Neuronal stem cell (in vitro differentiated cells): ENCODE results near the gene ARHGAP33.

Experiments
- DNase-seq: peaks from one replicate; pipeline ENCODE4 v3.0.0-alpha.2; 2013; ENCODE audit warnings: low spot score
- H2AFZ ChIP-seq: one replicate; pipeline ENCODE4 v1.6.1; 2013; ENCODE audit warnings: mild to moderate bottlenecking, low read length, inconsistent platforms
- H2AK5ac ChIP-seq: 2 replicates; pipeline ENCODE4 v1.6.1; 2013; ENCODE audit warnings: low read depth, mild to moderate bottlenecking, inconsistent platforms, low read length, moderate library complexity, mixed read lengths
- H2BK120ac ChIP-seq: 2 replicates; pipeline ENCODE4 v1.6.1; 2013; ENCODE audit warnings: low read depth, mild to moderate bottlenecking, inconsistent platforms, low read length, moderate library complexity, mixed read lengths
- H2BK12ac ChIP-seq: one replicate; pipeline ENCODE4 v1.6.1; 2013; ENCODE audit warnings: low read length, inconsistent platforms
- H2BK15ac ChIP-seq: 2 replicates; pipeline ENCODE4 v1.6.1; 2013; ENCODE audit warnings: mild to moderate bottlenecking, low read length, inconsistent platforms, mixed read lengths
- H2BK5ac ChIP-seq: one replicate; pipeline ENCODE4 v1.6.1; 2013; ENCODE audit warnings: inconsistent platforms, mild to moderate bottlenecking, low read length, moderate library complexity
- H3K14ac ChIP-seq: one replicate; pipeline ENCODE4 v1.6.1; 2013; ENCODE audit warnings: low read length, inconsistent platforms
- H3K18ac ChIP-seq: 2 replicates; pipeline ENCODE4 v1.6.1; 2013; ENCODE audit warnings: low read length, inconsistent platforms
- H3K23ac ChIP-seq: 2 replicates; pipeline ENCODE4 v1.6.1; 2013; ENCODE audit warnings: low read depth, mild to moderate bottlenecking, mixed read lengths, low read length, inconsistent platforms; ENCODE audit not compliant: poor library complexity
- H3K27ac ChIP-seq: replicated peaks from 3 replicates; pipeline ENCODE4 v1.5.1; 2013; ENCODE audit warnings: low read length, inconsistent platforms
- H3K27me3 ChIP-seq, 3 experiments: 2 replicates each; pipeline ENCODE4 v1.6.1; 2013; ENCODE audit warnings: low read length in 3 of 3, mild to moderate bottlenecking in 2 of 3, inconsistent platforms in 1 of 3, low read depth in 1 of 3, mixed read lengths in 1 of 3, moderate library complexity in 1 of 3; ENCODE audit not compliant: control insufficient read depth in 3 of 3, insufficient read depth in 3 of 3
- H3K36me3 ChIP-seq, 2 donors: replicated peaks in 1 of 2; 2 replicates each; pipeline ENCODE4 v1.6.1; 2013; ENCODE audit warnings: low read length in 2 of 2; ENCODE audit not compliant: control insufficient read depth in 2 of 2, insufficient read depth in 2 of 2
- H3K4ac ChIP-seq: 2 replicates; pipeline ENCODE4 v1.6.1; 2013; ENCODE audit warnings: inconsistent platforms, mild to moderate bottlenecking, low read length, moderate library complexity
- H3K4me1 ChIP-seq, 2 donors: 1 replicate in 1 of 2; 2 replicates in 1 of 2; pipeline ENCODE4 v1.6.1; 2013; ENCODE audit warnings: low read length in 2 of 2, low read depth in 1 of 2; ENCODE audit not compliant: control insufficient read depth in 2 of 2, insufficient read depth in 1 of 2
- H3K4me2 ChIP-seq: one replicate; pipeline ENCODE4 v1.6.1; 2013; ENCODE audit warnings: mild to moderate bottlenecking, low read length, inconsistent platforms; ENCODE audit not compliant: insufficient read depth, poor library complexity, severe bottlenecking
- H3K4me3 ChIP-seq, 2 donors: 2 replicates each; pipeline ENCODE4 v1.5.1; 2013; ENCODE audit warnings: low read length in 2 of 2, mild to moderate bottlenecking in 2 of 2, inconsistent platforms in 1 of 2, moderate library complexity in 1 of 2
- H3K79me1 ChIP-seq: one replicate; pipeline ENCODE4 v1.6.1; 2013; ENCODE audit warnings: low read depth, mild to moderate bottlenecking, inconsistent platforms, low read length, moderate library complexity
- H3K9ac ChIP-seq: one replicate; pipeline ENCODE4 v1.6.1; 2013; ENCODE audit warnings: mild to moderate bottlenecking, low read depth, low read length, inconsistent platforms; ENCODE audit not compliant: poor library complexity
- H3K9me3 ChIP-seq, 2 donors: replicated peaks in 1 of 2; 2 replicates each; pipeline versions ENCODE3 to v1.6.1; 2013; ENCODE audit warnings: low read length in 2 of 2, mild to moderate bottlenecking in 2 of 2, inconsistent platforms in 1 of 2, low read depth in 1 of 2, mixed read lengths in 1 of 2, moderate library complexity in 1 of 2; ENCODE audit not compliant: control insufficient read depth in 2 of 2, insufficient read depth in 1 of 2
- H4K8ac ChIP-seq: one replicate; pipeline ENCODE4 v1.6.1; 2013; ENCODE audit warnings: low read depth, mild to moderate bottlenecking, inconsistent platforms, low read length, moderate library complexity
- H4K91ac ChIP-seq: one replicate; pipeline ENCODE4 v1.6.1; 2013; ENCODE audit warnings: low read length, low read depth, mild to moderate bottlenecking, inconsistent platforms; ENCODE audit not compliant: poor library complexity
- WGBS, 2 donors: extraction: QIAGEN DNeasy Blood & Tissue Kit; methylation state at CpG; one replicate each; pipeline ENCODE4 v1.1.7; 2013; ENCODE audit warnings: missing lambda C conversion rate in 2 of 2, mixed read lengths in 1 of 2; ENCODE audit not compliant: insufficient read length in 2 of 2, insufficient replicate concordance in 1 of 2; ENCODE audit errors: extremely low coverage in 2 of 2; 5-methylcytosine and 5-hydroxymethylcytosine counted together

ARHGAP33 gene

DNA sequence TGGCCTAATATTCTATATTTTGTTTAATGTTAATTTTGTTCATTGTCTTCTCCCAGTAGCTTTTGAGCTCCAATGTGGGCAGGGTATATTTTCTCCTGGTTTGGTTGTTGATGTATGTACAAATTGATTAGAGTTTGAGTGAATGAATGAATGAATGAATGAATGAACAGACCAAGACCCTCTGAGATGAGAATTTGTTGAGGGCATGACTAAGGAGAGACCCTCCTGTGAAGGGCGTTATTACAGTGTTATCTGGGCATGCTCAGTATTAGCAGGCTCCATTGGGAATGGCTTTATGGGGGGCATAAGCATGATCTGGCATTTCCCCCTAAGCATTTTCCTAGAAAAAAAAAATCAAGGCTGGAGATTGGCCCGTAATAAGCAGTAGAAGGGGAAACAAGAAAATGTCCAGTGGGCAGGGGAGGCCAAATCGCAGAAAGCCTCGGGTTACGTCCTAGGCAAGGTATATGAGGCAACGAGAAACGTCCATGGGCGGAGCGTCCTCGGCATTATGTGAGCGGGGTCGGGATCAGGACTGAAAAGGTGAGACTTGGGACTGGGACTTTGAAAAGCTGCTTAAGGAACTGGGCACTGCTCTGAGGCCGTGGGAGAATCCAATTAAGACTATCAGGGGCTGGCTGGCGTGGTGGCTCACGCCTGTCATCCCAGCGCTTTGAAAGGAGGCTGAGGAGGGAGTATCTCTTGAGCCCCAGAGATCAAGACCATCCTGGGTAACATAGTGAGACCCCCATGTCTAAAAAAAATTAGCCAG is 904 bp upstream of the ARHGAP33 start:
- H2BK12ac ChIP-seq, result no peak overlapping the region
- H3K27me3 ChIP-seq, result no peaks in the 10 kb centered on the region
- H3K27ac ChIP-seq, result no peak overlapping the region
- H2AK5ac ChIP-seq, result no peak overlapping the region
- no peaks in the 10 kb centered on the region for H3K9me3 ChIP-seq
- peak overlapping the region; percentile 42 for H3K18ac ChIP-seq
- H2BK120ac ChIP-seq, result no peak overlapping the region
- H3K9ac ChIP-seq, result no peak overlapping the region
- no peak overlapping the region for H3K4ac ChIP-seq
- no peak overlapping the region for H3K14ac ChIP-seq
- H2BK15ac ChIP-seq, result no peak overlapping the region
- DNase-seq, result no peak
- H3K4me3 ChIP-seq, result peak overlapping the region in 1 of 2 donors; percentile 66
- H2BK5ac ChIP-seq, result no peak overlapping the region
- no CpG with 5 or more reads among the region's 16 CpGs for WGBS, 2 donors
- H4K8ac ChIP-seq, result no peak overlapping the region
- no peak overlapping the region for H4K91ac ChIP-seq
- peaks cover 2% of the 10 kb centered on the region for H3K79me1 ChIP-seq
- H2AFZ ChIP-seq, result peak overlapping the region; percentile 89
- peaks cover 19 to 20% of the 10 kb centered on the region in 2 donors for H3K4me1 ChIP-seq
- H3K4me2 ChIP-seq, result no peak overlapping the region
- H3K23ac ChIP-seq, result no peak overlapping the region
- peaks cover 10 to 27% of the 10 kb centered on the region in 2 donors for H3K36me3 ChIP-seq

DNA sequence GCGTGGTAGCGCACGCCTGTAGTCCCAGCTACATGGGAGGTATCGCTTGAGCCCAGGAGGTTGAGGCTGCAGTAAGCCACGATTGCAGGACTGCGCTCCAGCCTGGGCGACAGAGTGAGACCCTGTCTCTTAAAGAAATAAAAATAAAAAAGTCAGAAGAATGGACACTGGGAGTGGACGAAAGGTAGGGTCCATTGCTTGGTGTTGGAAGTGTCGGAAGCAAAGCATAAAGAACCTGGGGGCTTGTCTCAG is 392 bp upstream of the ARHGAP33 start:
- H3K18ac ChIP-seq, result peak overlapping the region; percentile 42
- no peak overlapping the region for H2BK5ac ChIP-seq
- H3K27ac ChIP-seq, result no peak overlapping the region
- H3K4ac ChIP-seq, result no peak overlapping the region
- no peak overlapping the region for H2AK5ac ChIP-seq
- H3K36me3 ChIP-seq, result peaks cover 10 to 32% of the 10 kb centered on the region in 2 donors
- H3K9me3 ChIP-seq, result no peaks in the 10 kb centered on the region
- H2BK120ac ChIP-seq, result no peak overlapping the region
- peak overlapping the region in 1 of 2 donors; percentile 66 for H3K4me3 ChIP-seq
- H2BK15ac ChIP-seq, result no peak overlapping the region
- H3K23ac ChIP-seq, result no peak overlapping the region
- WGBS, 2 donors, result no CpG with 5 or more reads among the region's 9 CpGs
- no peak for DNase-seq
- H4K8ac ChIP-seq, result no peak overlapping the region
- H3K79me1 ChIP-seq, result peaks cover 2% of the 10 kb centered on the region
- H2AFZ ChIP-seq, result peak overlapping the region; percentile 89
- no peak overlapping the region for H3K4me2 ChIP-seq
- no peaks in the 10 kb centered on the region for H3K27me3 ChIP-seq
- H3K4me1 ChIP-seq, result peaks cover 19 to 20% of the 10 kb centered on the region in 2 donors
- H3K9ac ChIP-seq, result no peak overlapping the region
- H4K91ac ChIP-seq, result no peak overlapping the region
- no peak overlapping the region for H3K14ac ChIP-seq
- H2BK12ac ChIP-seq, result no peak overlapping the region

DNA sequence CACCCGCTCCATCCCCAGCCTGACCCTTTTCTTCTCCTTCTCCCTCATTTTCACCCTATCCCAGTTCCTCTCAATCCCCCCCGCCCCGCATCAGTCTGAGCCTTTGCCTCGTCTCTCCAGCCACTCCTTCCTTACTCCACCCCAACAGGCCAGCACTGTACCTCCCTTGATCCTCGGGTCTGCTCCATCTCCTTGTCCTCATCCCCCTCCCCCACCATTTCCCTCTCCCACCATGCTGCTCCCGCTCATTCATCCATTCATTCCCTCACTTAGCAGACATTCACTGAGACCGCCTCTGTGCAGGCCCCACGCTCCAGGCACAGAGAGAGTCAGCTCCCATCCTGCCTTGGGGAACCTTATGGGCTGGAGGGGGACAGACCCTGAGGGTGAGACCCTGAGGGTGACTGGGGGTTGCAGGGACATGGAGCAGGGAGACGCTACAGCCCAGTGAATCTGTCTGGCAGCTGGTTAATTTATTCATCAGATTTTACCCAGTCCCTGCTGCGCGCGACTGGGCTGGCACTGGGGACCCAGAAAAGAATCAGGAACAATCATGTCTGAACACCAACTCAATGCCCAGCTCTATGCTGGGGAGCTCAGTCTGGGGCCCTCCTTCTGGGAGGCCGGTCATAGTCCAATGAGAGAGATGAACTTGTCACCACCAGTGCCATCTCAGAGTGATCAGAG is 881 bp downstream of the ARHGAP33 start:
- H3K27me3 ChIP-seq, result no peaks in the 10 kb centered on the region
- no peak overlapping the region for H2BK12ac ChIP-seq
- no peaks in the 10 kb centered on the region for H3K9me3 ChIP-seq
- no peak overlapping the region for H4K8ac ChIP-seq
- H4K91ac ChIP-seq, result no peak overlapping the region
- H3K4me2 ChIP-seq, result peak overlapping the region; percentile 67
- H2BK5ac ChIP-seq, result peak overlapping the region; percentile 93
- H3K36me3 ChIP-seq, result peaks cover 13 to 42% of the 10 kb centered on the region in 2 donors
- H3K27ac ChIP-seq, result no peak overlapping the region
- H3K4me1 ChIP-seq, result peaks cover 19 to 20% of the 10 kb centered on the region in 2 donors
- peak overlapping the region; percentile 71 for H3K18ac ChIP-seq
- H3K9ac ChIP-seq, result peak overlapping the region; percentile 96
- H3K23ac ChIP-seq, result peak overlapping the region; percentile 13
- H3K4me3 ChIP-seq, result peak overlapping the region; percentile 66 to 98
- H2AK5ac ChIP-seq, result peak overlapping the region; percentile 60
- DNase-seq, result no peak
- peak overlapping the region; percentile 4 for H2BK15ac ChIP-seq
- peak overlapping the region; percentile 82 for H2BK120ac ChIP-seq
- peak overlapping the region; percentile 89 for H2AFZ ChIP-seq
- H3K4ac ChIP-seq, result no peak overlapping the region
- H3K79me1 ChIP-seq, result peaks cover 2% of the 10 kb centered on the region
- WGBS, 2 donors, result no CpG with 5 or more reads among the region's 13 CpGs
- H3K14ac ChIP-seq, result no peak overlapping the region

DNA sequence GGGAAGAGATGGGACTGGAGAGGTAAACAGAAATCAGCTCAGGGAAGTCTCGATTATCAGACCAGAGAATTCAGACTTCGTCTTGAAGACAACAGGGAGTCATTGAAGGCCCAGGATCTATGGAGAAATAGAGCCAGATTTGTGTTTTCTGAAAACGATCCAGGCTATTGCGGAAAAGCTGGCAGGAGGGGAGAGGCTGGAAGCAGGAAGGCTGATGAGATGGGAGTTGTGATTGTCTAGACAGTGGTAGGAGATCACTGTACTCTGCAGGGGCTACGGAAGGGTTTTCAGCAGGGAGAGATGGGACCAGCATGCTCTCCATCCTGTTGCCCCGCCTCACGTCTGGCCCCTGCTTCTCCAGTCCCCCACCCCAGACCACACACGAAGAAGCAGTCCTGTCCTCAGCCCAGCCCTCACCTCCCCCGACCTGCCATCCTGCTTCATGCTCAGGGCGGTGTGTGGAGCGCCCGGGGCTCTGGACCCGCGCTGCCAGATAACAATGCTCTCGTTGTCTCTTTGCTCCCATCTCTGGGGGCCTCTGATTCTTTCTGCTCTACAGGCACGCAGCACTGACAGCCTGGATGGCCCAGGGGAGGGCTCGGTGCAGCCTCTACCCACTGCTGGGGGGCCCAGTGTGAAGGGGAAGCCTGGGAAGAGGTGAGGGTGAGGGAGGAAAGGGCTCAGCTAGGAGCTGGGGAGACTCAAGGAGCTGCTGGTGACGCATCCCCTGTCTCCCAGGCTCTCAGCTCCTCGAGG is 1.9 kb downstream of the ARHGAP33 start:
- no peak for DNase-seq
- no peak overlapping the region for H4K8ac ChIP-seq
- no peak overlapping the region for H3K4ac ChIP-seq
- H2BK120ac ChIP-seq, result no peak overlapping the region
- no peaks in the 10 kb centered on the region for H3K27me3 ChIP-seq
- no peak overlapping the region for H3K27ac ChIP-seq
- WGBS, 2 donors, result no CpG with 5 or more reads among the region's 19 CpGs
- H4K91ac ChIP-seq, result no peak overlapping the region
- H2BK5ac ChIP-seq, result peak overlapping the region; percentile 44
- H3K14ac ChIP-seq, result no peak overlapping the region
- peak overlapping the region; percentile 45 for H2AK5ac ChIP-seq
- H2AFZ ChIP-seq, result no peak overlapping the region
- no peaks in the 10 kb centered on the region for H3K9me3 ChIP-seq
- no peak overlapping the region for H3K4me3 ChIP-seq
- H3K4me2 ChIP-seq, result peak overlapping the region; percentile 22
- peak overlapping the region; percentile 84 for H3K9ac ChIP-seq
- peaks cover 21 to 52% of the 10 kb centered on the region in 2 donors for H3K36me3 ChIP-seq
- H3K79me1 ChIP-seq, result peaks cover 2% of the 10 kb centered on the region
- peaks cover 19 to 21% of the 10 kb centered on the region in 2 donors for H3K4me1 ChIP-seq
- H2BK15ac ChIP-seq, result peak overlapping the region; percentile 13
- H3K18ac ChIP-seq, result peak overlapping the region; percentile 74
- no peak overlapping the region for H2BK12ac ChIP-seq
- H3K23ac ChIP-seq, result peak overlapping the region; percentile 48
